GM10248 (cell line): ENCODE measurements around the gene PPP1R3E.

Source experiments
- CTCF ChIA-PET: fragments of 300-600 bp; sonication (Branson Sonifier 250); formaldehyde crosslinking; extraction: SDS; loops from one replicate; lab custom pipeline; 2021; ENCODE audit warnings: antibody characterized with exemption; lab: Yijun Ruan, JAX
- POLR2A ChIA-PET: fragments of 350-650 bp; sonication (Branson Sonifier 250); formaldehyde crosslinking; extraction: SDS; loops from one replicate; lab custom pipeline; 2020; ENCODE audit warnings: antibody characterized with exemption; lab: Yijun Ruan, JAX
- DNase-seq: peaks from one replicate; pipeline ENCODE4 v3.0.0; 2012; ENCODE audit errors: extremely low spot score
- TF ChIP-seq, protein P1 (sequence below): IDR thresholded peaks from 2 replicates; pipeline ENCODE4 v1.5.1; 2012; ENCODE audit warnings: mild to moderate bottlenecking, low read depth; ENCODE audit errors: extremely low read depth, missing control alignments, control extremely low read depth

The PPP1R3E gene

DNA sequence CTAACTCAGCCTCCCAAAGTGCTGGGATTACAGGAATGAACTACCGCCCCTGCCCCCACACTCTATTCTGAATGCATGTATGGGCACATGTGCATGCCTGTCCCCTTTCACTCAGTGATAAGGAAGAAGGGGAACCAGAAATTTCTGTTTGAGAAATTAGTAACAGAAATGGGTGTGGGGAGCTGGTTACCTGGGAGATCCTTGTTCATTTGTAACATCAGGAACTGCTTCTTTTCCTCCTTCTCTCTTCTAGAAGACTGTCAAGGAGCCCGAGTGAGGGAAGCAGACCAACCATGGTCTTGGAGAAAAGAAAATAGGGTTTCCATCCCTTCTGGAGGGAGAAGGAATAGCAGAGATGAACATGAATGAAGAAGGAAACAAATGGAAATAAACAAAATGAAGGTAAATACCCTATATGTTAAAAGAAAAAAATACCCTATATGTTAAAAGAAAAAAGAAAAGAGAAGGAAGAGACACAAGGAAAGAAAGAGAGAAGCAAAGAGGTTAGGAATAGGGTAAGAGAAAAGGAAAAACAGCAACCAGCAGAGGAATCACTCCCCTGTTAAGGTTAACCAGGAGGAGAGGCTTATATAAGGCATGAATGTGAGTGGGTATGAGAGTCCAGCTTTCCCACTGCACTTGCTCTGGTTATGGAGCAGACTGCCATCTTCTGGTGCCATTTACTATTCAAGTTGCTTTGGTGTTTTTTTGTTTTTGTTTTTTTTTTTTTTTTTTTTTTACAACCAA is 3.3 kb downstream of the PPP1R3E start:
- CTCF ChIA-PET, result interaction anchor here (4.0 to 16.2 kb wide), 4 partner anchors 13 to 228 kb away, joined by 13 to 136 read pairs (median 41); partner anchors contain the start of genes HOMEZ and PABPN1
- POLR2A ChIA-PET, result interaction anchor here (1.0 kb wide), 1 partner anchor 13 kb away, joined by 3 read pairs; the partner anchor contains the start of gene HOMEZ
- no peak for DNase-seq
- TF ChIP-seq, protein P1, sequence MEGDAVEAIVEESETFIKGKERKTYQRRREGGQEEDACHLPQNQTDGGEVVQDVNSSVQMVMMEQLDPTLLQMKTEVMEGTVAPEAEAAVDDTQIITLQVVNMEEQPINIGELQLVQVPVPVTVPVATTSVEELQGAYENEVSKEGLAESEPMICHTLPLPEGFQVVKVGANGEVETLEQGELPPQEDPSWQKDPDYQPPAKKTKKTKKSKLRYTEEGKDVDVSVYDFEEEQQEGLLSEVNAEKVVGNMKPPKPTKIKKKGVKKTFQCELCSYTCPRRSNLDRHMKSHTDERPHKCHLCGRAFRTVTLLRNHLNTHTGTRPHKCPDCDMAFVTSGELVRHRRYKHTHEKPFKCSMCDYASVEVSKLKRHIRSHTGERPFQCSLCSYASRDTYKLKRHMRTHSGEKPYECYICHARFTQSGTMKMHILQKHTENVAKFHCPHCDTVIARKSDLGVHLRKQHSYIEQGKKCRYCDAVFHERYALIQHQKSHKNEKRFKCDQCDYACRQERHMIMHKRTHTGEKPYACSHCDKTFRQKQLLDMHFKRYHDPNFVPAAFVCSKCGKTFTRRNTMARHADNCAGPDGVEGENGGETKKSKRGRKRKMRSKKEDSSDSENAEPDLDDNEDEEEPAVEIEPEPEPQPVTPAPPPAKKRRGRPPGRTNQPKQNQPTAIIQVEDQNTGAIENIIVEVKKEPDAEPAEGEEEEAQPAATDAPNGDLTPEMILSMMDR, result peak; percentile 33

DNA sequence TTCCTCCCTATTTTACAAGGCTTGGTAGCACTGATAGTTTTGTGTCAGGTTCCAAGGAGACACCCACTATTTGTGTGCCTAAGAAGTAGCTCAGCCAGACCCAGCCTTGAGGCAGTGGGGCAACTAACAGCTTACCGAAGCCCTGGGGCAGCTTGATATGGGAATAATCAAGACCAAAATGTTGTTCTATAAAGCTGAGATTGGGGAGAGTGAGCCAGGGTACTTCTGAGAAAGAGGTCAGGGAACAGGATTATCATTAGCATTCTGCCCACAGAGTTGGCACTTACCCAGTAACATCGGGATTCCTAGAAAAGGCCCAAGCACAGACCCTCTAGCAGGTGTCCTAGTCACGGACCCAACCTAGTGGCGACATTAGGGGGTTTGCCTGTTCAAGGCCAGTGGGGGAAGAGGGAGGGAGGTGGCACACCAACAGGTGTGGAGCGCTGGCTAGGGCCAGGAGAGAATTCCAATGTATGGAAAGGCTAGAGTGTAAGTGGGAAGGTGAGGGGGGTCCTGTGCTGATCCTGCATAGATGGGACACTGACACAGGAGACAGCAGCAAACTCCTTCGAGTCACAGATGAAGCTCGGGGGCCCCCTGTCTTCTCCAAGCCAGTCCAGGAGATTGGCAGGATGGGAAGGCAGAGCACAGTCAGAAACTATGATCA is 4.9 kb downstream of the PPP1R3E start:
- TF ChIP-seq, protein P1, result no peak
- ChIA-PET CTCF (interaction anchor here (1.1 to 16.2 kb wide), 7 partner anchors 9 to 177 kb away, joined by 3 to 136 read pairs (median 8); partner anchors contain the start of genes HOMEZ and PABPN1), POLR2A (interaction anchor here (1.9 kb wide), 1 partner anchor 11 kb away, joined by 4 read pairs; no protein-coding TSS in a partner anchor)
- no peak for DNase-seq

DNA sequence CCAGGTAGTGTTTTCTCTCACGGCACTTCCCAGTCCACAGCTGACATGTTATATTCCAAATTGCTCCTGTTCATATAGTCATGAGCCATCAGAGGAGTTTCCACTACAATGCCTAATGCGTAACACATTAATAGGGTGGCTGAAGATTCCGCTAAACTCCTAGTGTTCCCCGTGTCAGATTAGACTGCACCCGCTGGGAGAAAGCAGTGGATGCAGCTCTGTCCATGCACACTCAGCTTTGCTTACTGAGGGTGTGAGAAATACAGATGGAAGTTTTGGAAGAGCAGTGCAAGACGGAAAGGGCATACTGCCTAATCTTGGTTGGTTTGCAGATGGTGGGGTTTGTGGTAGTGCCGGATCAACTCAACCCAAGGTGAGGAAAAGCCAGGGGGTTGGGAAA is 5.6 kb downstream of the PPP1R3E start:
- DNase-seq, result no peak
- POLR2A ChIA-PET, result interaction anchor here (1.9 kb wide), 1 partner anchor 11 kb away, joined by 4 read pairs; no protein-coding TSS in a partner anchor
- TF ChIP-seq, protein P1, result no peak
- CTCF ChIA-PET, result interaction anchor here (1.0 to 16.2 kb wide), 9 partner anchors 8 to 228 kb away, joined by 3 to 136 read pairs (median 8); partner anchors contain the start of genes HOMEZ and PABPN1

DNA sequence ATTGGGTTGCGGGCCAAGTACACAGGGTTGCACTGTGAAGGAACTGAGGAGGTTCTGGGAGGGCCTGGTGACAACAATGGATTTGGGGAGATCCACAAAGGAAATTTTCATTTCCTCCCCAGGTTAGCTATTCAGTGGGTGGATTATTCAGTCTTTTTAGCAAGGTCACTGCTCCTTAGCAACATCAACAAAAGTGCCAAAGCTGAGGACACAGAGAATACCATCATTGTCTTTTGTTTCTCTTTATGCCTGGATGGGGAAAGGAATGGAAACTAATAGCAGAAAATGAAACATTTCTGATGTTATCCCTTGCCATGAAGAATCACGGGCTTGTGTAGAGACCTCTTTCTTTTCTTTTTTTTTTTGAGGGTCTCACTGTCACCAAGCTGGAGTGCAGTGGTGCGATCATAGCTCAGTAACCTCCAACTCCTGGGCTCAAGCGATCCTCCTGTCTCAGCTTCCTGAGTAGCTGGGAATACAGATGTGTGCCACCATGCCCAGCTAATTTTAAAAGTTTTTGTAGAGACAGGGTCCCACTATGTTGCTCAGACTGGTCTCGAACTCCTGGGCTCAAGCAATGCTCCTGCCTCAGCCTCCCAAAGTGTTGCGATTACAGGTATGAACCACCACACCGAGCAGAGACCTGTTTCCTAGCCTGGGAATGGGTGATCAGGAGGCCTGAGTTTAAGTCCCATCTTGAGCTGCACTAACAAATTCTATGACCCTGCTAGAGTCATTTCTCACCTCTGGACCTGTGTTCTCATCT is 6.5 kb downstream of the PPP1R3E start:
- TF ChIP-seq, protein P1, result no peak
- ChIA-PET CTCF (interaction anchor here (1.0 to 16.2 kb wide), 8 partner anchors 10 to 227 kb away, joined by 4 to 136 read pairs (median 12); partner anchors contain the start of genes HOMEZ and PABPN1), POLR2A (interaction anchor here (1.9 kb wide), 1 partner anchor 10 kb away, joined by 4 read pairs; no protein-coding TSS in a partner anchor)
- DNase-seq, result no peak

DNA sequence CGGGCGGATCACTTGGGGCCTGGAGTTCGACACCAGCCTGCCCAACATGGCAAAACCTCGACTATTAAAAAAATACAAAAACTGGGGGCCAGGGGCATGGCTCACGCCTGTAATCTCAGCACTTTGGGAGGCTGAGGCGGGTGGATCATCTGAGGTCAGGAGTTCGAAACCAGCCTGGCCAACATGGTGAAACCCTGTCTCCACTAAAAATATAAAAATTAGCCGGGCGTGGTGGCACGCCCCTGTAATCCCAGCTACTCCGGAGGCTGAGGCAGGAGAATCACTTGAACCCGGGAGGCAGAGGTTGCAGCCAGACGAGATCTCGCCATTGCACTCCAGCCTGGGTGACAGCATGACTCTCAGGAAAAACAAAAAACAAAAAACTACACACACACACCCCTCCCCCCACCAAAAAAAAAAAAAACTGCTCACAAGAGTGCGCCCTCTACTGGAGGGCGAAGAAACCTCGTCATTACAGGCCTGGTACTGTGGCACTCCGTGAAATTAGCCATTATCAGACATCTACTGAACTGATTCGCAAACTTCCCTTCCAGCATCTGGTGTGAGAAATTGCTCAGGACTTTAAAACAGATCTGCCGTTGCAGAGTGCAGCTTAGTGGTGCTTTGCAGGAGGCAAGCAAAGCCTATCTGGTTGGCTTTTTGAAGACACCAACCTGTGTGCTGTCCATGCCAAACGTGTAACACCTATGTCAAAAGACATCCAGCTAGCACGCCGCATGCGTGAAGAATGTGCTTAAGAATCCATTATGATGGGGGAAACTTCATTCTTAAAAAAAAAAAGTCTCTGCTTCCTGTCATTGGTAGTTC is 7.7 kb downstream of the PPP1R3E start:
- CTCF ChIA-PET, result interaction anchor here (0.7 to 16.2 kb wide), 20 partner anchors 7 to 268 kb away, joined by 3 to 136 read pairs (median 5); partner anchors contain the start of genes BCL2L2, HOMEZ, PABPN1 and PPP1R3E
- POLR2A ChIA-PET, result interaction anchor here (0.8 kb wide), 1 partner anchor 26 kb away, joined by 4 read pairs; the partner anchor contains the start of gene PABPN1
- TF ChIP-seq, protein P1, result peak; percentile 76
- no peak for DNase-seq
